Activated CD8-positive, alpha-beta memory T cell treated with anti-CD3 and anti-CD28 coated beads, Interleukin-2, amount 50 U/mL, for 1 hour (primary cell): ENCODE measurements around the gene PTK6.
A peak's percentile ranks its signal among the peaks of the same experiment; 100 is the strongest.

Source experiments
- DNase-seq: peaks from one replicate; pipeline ENCODE4 v3.0.0-alpha.2; 2020; ENCODE audit errors: extremely low read depth

The PTK6 gene

GRCh38 chr20:63557481-63557891 lies 20.3 kb upstream of the PTK6 start:
- DNase-seq: no peak

GRCh38 chr20:63556873-63557478 lies 19.8 kb upstream of the PTK6 start:
- DNase-seq: no peak

- no peak for DNase-seq
Observed at GRCh38 chr20:63555661-63556381, 18.6 kb upstream of the PTK6 start.

- no peak for DNase-seq
Observed at GRCh38 chr20:63554361-63555278, 17.4 kb upstream of the PTK6 start.

- DNase-seq: no peak
Observed at GRCh38 chr20:63553933-63554290, 16.7 kb upstream of the PTK6 start, which contains the start of gene FNDC11. Gene FNDC11 (plus strand): TSS chr20:63554159. CDS start chr20:63555664, 1,505 bp downstream.

GRCh38 chr20:63553251-63553932 lies 16.2 kb upstream of the PTK6 start:
- DNase-seq: peak; percentile 70

GRCh38 chr20:63552481-63553249 lies 15.5 kb upstream of the PTK6 start:
- no peak for DNase-seq

GRCh38 chr20:63551068-63551467 lies 13.9 kb upstream of the PTK6 start:
- DNase-seq: no peak

GRCh38 chr20:63549679-63550282 lies 12.6 kb upstream of the PTK6 start:
- no peak for DNase-seq

GRCh38 chr20:63549019-63549418 lies 11.8 kb upstream of the PTK6 start:
- DNase-seq: no peak

- DNase-seq: no peak
Observed at GRCh38 chr20:63548542-63548941, 11.4 kb upstream of the PTK6 start.

- no peak for DNase-seq
Observed at GRCh38 chr20:63547725-63548480, 10.7 kb upstream of the PTK6 start, which contains the start of gene SRMS. Gene SRMS (minus strand): TSS chr20:63547749. CDS start chr20:63547463, 286 bp downstream.

- no peak for DNase-seq
Observed at GRCh38 chr20:63546956-63547724, 10.0 kb upstream of the PTK6 start.

- no peak for DNase-seq
Observed at GRCh38 chr20:63546256-63546955, 9.2 kb upstream of the PTK6 start.

GRCh38 chr20:63545814-63546213 lies 8.6 kb upstream of the PTK6 start:
- no peak for DNase-seq

- no peak for DNase-seq
Observed at GRCh38 chr20:63544958-63545516, 7.9 kb upstream of the PTK6 start.

GRCh38 chr20:63544241-63544957 lies 7.2 kb upstream of the PTK6 start:
- no peak for DNase-seq
